Fibroblast of lung (primary cell): Measurements from ENCODE around the gene MEX3A. TPM values are rescaled to one million over a fixed set of nuclear protein-coding genes. Genes with fewer than 3 reads are reported as not detected.
A peak's percentile ranks its signal among the peaks of the same experiment; 100 is the strongest.

ENCODE experiments used
- DNase-seq, 2 donors: peaks; one replicate each; pipeline versions ENCODE4 v3.0.0 to v3.0.0-alpha.2; 2010; ENCODE audit warnings: low read depth in 2 of 2
- H2AFZ ChIP-seq: 2 replicates; pipeline ENCODE4 v1.5.1; 2012; ENCODE audit warnings: low read length, control low read depth, inconsistent platforms
- H3K27ac ChIP-seq: 2 replicates; pipeline ENCODE4 v1.5.1; 2011; ENCODE audit warnings: low read length, control low read depth; ENCODE audit not compliant: insufficient read depth
- H3K27me3 ChIP-seq: 2 replicates; pipeline ENCODE4 v1.5.1; 2011; ENCODE audit warnings: mild to moderate bottlenecking, low read length; ENCODE audit not compliant: control insufficient read depth, insufficient read depth
- H3K36me3 ChIP-seq: 2 replicates; pipeline ENCODE4 v1.5.1; 2011; ENCODE audit warnings: low read length; ENCODE audit not compliant: control insufficient read depth, insufficient read depth
- H3K4me1 ChIP-seq: 2 replicates; pipeline ENCODE4 v1.5.1; 2011; ENCODE audit warnings: low read length; ENCODE audit not compliant: control insufficient read depth, insufficient read depth; ENCODE audit errors: extremely low read depth
- H3K4me2 ChIP-seq: 2 replicates; pipeline ENCODE4 v1.5.1; 2011; ENCODE audit warnings: low read length, control low read depth; ENCODE audit not compliant: insufficient read depth; ENCODE audit errors: extremely low read depth
- H3K4me3 ChIP-seq, 4 experiments: fragments of 200-600 bp in 1 of 4; sonication (generic) in 1 of 4; replicated peaks in 1 of 4; 2 replicates each; pipeline ENCODE4 v1.5.1; 2011 to 2016; ENCODE audit warnings: low read length in 4 of 4, low read depth in 3 of 4, mild to moderate bottlenecking in 3 of 4, control low read depth in 2 of 4, inconsistent platforms in 1 of 4, mixed read lengths in 1 of 4; ENCODE audit not compliant: insufficient read depth in 1 of 4; ENCODE audit errors: control extremely low read depth in 1 of 4
- H3K79me2 ChIP-seq: 2 replicates; pipeline ENCODE4 v1.5.1; 2012; ENCODE audit warnings: mild to moderate bottlenecking, low read length, inconsistent platforms; ENCODE audit not compliant: control insufficient read depth, insufficient read depth
- H3K9ac ChIP-seq: 2 replicates; pipeline ENCODE4 v1.5.1; 2011; ENCODE audit warnings: mild to moderate bottlenecking, low read length, control low read depth; ENCODE audit not compliant: insufficient read depth
- H3K9me3 ChIP-seq: 2 replicates; pipeline ENCODE4 v1.5.1; 2012; ENCODE audit warnings: low read depth, low read length; ENCODE audit not compliant: control insufficient read depth, insufficient read depth
- H4K20me1 ChIP-seq: 2 replicates; pipeline ENCODE4 v1.5.1; 2011; ENCODE audit warnings: low read length; ENCODE audit not compliant: control insufficient read depth, insufficient read depth; ENCODE audit errors: extremely low read depth
- CTCF ChIP-seq, 2 donors: IDR thresholded peaks in 1 of 2; conservative IDR thresholded peaks in 1 of 2; 1 replicate in 1 of 2; 2 replicates in 1 of 2; pipeline ENCODE4 v1.5.1; 2011 to 2012; ENCODE audit warnings: low read length in 2 of 2, control low read depth in 1 of 2, inconsistent platforms in 1 of 2, low read depth in 1 of 2, mild to moderate bottlenecking in 1 of 2
- EZH2 ChIP-seq: IDR thresholded peaks from 2 replicates; pipeline ENCODE4 v1.5.1; 2012; ENCODE audit warnings: low read length, control low read depth, mild to moderate bottlenecking; ENCODE audit errors: missing control alignments
- polyA plus RNA-seq, 2 donors: library from polyadenylated mRNA; depleted of rRNA in 1 of 2; stranded (reverse) in 1 of 2; unstranded in 1 of 2; fragments of >200 nt; gene quantifications; 2 replicates each; pipeline ENCODE4 v1.2.1, GENCODE V29; 2011 to 2012; ENCODE audit warnings: missing spikeins in 1 of 2
- total RNA-seq: library from RNA; depleted of rRNA; stranded (reverse); fragments of >200 nt; gene quantifications from 2 replicates; pipeline ENCODE4 v1.2.1, GENCODE V29; 2014

The MEX3A gene
- total and polyA plus RNA-seq, 2 donors (not counting 1 experiment from before 2014, with no cell fraction given) = 0.96 to 1.7 TPM

DNA sequence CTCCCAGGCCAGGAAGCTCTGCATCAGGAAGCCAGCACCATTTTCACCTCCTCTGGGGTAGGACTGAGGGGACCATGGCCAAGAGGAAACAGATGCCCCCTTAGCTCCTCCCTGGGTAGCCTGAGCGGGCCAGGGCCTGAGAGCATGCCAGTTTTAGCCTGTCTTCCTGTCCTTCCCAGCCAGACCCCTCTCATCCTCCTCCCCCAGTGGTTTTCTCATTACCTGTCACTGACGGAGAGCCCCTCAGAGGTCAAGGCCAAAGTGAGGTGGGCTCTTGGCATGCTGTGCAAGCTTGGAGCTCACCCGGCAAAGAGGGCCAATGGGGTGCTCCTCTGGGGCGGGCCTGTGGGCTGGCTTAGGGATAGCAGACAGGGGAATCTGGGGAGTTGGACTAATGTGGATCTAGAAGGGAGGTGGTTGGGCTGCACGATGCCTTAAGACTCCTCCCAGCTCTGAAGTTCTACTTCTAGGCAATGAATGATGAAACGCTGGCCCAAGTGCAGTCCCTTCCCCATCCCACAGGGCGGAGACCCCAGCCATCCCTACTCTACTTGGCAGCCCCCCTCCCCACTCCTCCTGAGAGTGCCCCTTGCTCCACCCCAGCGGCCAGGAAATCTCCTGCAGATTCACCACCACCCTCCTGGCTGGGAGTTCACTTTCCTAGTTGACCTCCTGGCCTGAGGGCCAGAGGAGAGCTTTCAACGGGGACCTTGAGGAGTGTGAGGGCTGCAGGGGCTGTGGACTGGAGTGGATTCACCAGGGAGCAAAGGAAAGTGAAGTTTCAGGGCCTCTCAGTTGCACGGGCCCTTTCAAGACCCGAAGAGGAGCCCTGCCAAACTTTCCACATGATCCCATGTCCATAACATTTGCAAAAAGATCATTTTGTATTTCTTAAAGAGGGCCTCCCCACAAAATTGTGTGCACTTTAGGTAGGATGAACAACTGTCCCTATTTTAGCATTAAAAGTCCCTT, 22.9 kb upstream of the MEX3A start:
- H3K4me3 ChIP-seq = peak overlapping the region in 3 of 4 experiments; percentile 3 to 47 (median 23)
- peaks cover 45% of the 10 kb centered on the region for H3K4me1 ChIP-seq
- H3K9me3 ChIP-seq = no peaks in the 10 kb centered on the region
- H3K79me2 ChIP-seq = peaks cover 7% of the 10 kb centered on the region
- TF ChIP-seq EZH2 = no peak
- no peak for TF ChIP-seq CTCF (conservative IDR thresholded peaks at IDR 0.05 in 1 of 2, IDR thresholded peaks at IDR 0.05 in 1 of 2; ENCODE audit: low read depth in 1 of 2, low read length in 2 of 2)
- H4K20me1 ChIP-seq = no peaks in the 10 kb centered on the region
- H3K9ac ChIP-seq = peak overlapping the region; percentile 72
- no peaks in the 10 kb centered on the region for H3K36me3 ChIP-seq
- no peak overlapping the region for H2AFZ ChIP-seq
- H3K4me2 ChIP-seq = peak overlapping the region; percentile 89
- DNase-seq = peak in 1 of 2 donors; percentile 69
- H3K27ac ChIP-seq = peak overlapping the region; percentile 99
- H3K27me3 ChIP-seq = no peaks in the 10 kb centered on the region

DNA sequence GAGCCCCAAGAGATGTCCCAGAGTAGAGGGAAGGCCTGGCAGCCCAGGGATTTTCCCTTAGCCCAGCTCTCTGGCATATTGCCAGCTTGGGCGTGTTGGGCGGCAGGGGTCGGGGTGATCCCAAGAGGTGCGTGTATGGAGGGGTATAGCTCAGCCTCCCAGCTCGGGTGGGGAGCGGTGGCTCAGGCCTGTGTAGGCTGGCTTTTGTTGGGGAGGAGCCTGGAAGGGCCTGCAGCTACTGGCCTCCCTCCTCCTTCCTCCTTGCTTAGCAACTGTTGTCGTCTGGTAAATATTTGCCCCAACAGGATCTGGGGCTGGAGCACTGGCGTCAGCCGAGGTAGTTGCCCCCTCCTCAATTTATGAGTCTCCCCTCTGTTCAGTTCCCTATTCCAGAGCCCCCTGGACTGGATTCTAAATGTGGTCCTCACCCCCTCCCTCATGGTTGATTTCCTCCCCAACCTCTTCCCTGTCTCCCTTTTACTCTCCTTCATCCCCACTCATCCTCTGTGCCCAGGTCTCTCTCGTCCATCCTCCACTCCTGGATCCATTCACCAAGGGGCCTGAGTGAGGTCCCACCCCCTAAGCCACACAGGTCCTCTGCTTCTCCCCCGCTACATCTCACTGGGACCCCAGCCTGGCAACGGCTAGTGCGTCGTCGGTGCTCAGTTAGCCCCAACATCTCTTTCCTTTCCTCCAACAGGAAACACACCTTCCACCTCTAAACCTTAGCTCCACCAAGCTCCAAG, 22.0 kb upstream of the MEX3A start:
- Histone ChIP-seq H3K9me3 (no peaks in the 10 kb centered on the region), H4K20me1 (no peaks in the 10 kb centered on the region), H3K4me1 (peaks cover 45% of the 10 kb centered on the region), H3K79me2 (peaks cover 7% of the 10 kb centered on the region), H3K4me3 (peak overlapping the region in 2 of 4 experiments; percentile 19 to 48), H3K4me2 (peak overlapping the region; percentile 91), H3K9ac (peak overlapping the region; percentile 80), H3K27me3 (no peaks in the 10 kb centered on the region), H3K36me3 (no peaks in the 10 kb centered on the region), H3K27ac (peak overlapping the region; percentile 99), H2AFZ (no peak overlapping the region)
- peak; percentile 75 to 90 for DNase-seq
- TF ChIP-seq CTCF (conservative IDR thresholded peaks at IDR 0.05 in 1 of 2, IDR thresholded peaks at IDR 0.05 in 1 of 2; ENCODE audit: low read depth in 1 of 2, low read length in 2 of 2) = no peak
- no peak for TF ChIP-seq EZH2

DNA sequence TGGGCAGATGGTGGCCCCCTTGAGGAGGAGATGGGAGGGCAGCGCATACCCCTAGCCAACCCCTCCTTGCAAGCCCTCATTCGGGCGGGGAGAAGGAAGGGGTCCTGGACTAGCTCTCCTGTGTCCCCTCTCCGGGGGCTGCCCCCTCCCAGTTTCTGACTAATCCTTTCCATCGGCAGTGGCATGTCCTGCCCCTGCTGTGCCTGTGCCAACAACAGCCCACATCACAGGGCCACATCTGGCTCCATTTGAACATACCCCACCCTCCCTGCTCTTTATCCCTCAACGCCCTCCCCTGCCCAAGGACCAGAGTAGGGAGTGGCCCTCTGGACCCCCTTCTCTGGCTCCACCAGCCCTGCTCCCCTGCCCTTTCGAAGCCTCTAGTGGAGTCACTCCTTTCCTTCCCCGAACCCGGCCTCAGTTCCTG, 21.3 kb upstream of the MEX3A start:
- H2AFZ ChIP-seq = no peak overlapping the region
- TF ChIP-seq CTCF (conservative IDR thresholded peaks at IDR 0.05 in 1 of 2, IDR thresholded peaks at IDR 0.05 in 1 of 2; ENCODE audit: low read depth in 1 of 2, low read length in 2 of 2) = no peak
- no peak for TF ChIP-seq EZH2

More for the DNA sequence above, 21.3 kb upstream of the MEX3A start:
- Histone ChIP-seq H3K9me3 (no peaks in the 10 kb centered on the region), H3K4me2 (peak overlapping the region; percentile 91), H4K20me1 (no peaks in the 10 kb centered on the region), H3K36me3 (no peaks in the 10 kb centered on the region), H3K9ac (peak overlapping the region; percentile 80), H3K4me3 (peak overlapping the region in 2 of 4 experiments; percentile 19 to 48), H3K27ac (peak overlapping the region; percentile 99), H3K4me1 (peaks cover 45% of the 10 kb centered on the region), H3K79me2 (peaks cover 7% of the 10 kb centered on the region), H3K27me3 (no peaks in the 10 kb centered on the region)
- peak; percentile 61 to 68 for DNase-seq
